GM21360 (cell line): ENCODE results near the gene ATP13A3.

ENCODE experiments used
- ATAC-seq: cut with Tn5 transposase; IDR thresholded peaks from one replicate; pipeline ENCODE4 v1.9.1; 2021; ENCODE audit warnings: mild to moderate bottlenecking, moderate library complexity; ENCODE audit not compliant: unreplicated experiment

ATP13A3 gene

GRCh38 chr3:194476784-194477183 is 10.0 kb downstream of the ATP13A3 start:
- ATAC-seq: no peak

- no peak for ATAC-seq
Measured at GRCh38 chr3:194475978-194476377, 10.8 kb downstream of the ATP13A3 start.

DNA sequence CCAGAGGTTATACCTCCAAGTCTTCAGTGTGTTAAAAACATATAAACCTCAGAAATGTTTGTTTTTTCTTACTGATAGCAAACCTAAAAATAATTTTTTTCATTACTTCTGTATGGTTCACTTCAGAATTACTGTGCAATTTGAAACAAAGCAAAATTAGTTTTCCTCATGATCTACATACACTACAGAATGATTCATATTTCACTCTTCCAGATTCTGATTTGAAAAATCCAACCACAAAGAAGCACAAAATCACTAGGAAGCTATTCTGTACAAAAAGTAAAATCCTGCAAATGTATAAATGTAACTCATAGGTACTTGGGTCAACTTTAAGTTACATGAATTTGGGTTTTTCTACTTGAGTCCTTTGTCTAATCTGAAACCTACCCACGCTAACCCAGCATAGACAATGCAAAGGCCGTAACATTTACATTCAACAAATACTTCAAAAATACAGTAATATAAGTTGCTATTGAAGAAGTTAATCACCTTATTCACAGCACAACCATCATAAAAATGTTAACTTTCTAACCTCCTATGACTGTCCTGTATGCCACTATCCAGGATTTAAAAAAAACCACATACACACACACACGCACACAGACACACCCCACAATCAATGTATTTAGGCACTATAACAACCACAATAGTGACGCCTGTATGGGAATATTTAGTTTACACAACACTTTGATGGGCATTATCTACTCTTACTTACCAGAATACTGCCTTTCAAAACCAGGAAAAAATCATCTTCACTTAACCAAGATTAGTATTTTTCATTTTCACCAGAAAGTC is 11.5 kb downstream of the ATP13A3 start:
- ATAC-seq: no peak

GRCh38 chr3:194474675-194475074 is 12.1 kb downstream of the ATP13A3 start:
- ATAC-seq: no peak

DNA sequence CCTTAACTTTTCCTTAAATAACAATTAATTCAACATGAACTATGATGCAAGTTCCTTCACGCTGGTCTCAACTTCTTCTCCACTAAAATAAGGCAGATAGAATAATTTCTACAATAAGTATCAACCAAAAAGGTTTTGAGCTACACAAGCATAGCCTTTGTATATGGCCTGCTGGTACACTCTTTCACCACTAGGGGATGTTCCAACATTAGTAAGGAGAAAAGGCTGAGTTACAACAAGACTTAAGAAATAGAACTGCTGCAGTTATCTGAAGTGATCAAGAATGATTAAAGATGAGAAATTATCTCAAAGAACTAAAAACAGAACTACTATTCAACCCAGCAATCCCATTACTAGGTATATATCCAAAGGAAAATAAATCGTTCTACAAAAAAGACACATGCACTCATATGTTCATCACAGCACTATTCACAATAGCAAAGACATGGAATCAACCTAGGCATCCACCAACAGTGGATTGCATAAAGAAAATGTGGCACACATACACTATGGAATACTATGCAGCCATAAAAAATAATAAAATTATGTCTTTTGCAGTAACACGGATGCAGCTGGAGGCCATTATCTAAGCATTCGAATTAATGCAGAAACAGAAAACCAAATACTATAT is 14.4 kb downstream of the ATP13A3 start:
- peak; percentile 60 for ATAC-seq

- no peak for ATAC-seq
Measured at GRCh38 chr3:194471863-194472262, 14.9 kb downstream of the ATP13A3 start.

- ATAC-seq: no peak
Measured at GRCh38 chr3:194470615-194471014, 16.2 kb downstream of the ATP13A3 start.

DNA sequence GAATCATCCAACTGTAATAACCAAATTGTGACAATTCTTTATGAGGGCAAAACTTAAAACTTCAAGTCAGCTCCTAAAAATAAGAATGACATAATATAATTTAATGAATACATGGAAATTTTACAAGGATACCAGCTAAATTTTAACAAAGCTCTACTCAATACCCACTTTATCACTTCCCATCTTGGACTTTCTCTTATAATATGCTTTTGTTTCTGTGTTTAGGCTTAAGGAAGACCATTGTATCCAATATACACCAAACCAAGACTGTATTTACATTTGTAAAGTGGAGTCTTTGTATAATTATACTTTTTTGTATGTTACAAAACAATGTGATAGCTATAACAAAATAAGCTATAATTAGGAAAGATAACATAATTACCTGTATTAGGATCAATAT is 16.8 kb downstream of the ATP13A3 start:
- ATAC-seq: no peak

GRCh38 chr3:194468086-194468485 is 18.7 kb downstream of the ATP13A3 start:
- ATAC-seq: no peak

- ATAC-seq: no peak
Measured at GRCh38 chr3:194466761-194467356, 19.9 kb downstream of the ATP13A3 start.

DNA sequence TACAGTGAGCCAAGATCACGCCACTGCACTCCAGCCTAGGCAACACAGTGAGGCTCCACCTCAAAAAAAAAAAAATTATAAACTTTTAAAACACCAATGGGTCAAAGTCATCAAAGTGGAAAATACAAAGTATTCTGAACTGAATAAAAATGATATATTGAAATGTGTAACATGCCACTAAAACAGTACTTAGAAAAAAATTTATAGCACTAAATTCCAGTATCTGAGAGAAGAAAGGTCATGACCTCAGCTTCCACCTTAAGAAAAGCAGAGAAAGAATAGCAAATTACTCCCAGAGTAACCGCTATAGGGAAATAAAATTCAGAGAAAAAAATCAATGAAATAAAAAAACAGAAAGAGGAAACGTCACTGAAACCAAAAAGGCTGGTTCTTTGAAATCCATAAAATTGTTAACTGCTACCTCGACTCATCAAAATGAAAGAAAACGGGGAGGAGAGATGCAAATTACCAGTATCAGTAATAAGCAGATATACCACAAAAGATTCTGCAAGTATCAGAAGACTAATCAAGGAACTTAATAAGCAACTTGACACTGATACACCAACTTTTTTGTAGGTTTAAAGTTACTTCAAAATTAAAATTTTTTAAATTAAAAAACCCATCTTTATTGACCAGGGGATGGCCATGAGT is 20.8 kb downstream of the ATP13A3 start:
- no peak for ATAC-seq

- no peak for ATAC-seq
Measured at GRCh38 chr3:194465246-194465645, 21.6 kb downstream of the ATP13A3 start.

DNA sequence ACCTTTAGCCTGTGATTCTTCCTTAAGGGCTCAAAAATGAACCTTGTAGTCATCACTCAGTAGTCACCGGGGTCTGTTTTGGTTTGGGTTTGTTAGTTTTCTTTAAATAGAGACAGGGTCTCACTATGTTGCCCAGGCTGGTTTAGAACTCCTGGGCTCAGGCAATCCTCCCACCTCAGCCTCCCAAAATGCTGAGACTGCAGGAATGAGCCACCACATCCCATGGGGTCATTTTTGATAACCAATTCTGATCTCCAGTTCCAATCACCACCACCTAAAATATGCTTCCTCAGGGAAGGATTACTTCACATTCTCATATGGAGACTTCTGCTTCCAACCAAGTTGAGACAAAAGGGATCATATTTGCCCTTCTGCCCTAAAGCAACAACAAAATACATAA is 22.1 kb downstream of the ATP13A3 start:
- ATAC-seq: no peak

- no peak for ATAC-seq
Measured at GRCh38 chr3:194462936-194463335, 23.9 kb downstream of the ATP13A3 start.

- ATAC-seq: no peak
Measured at GRCh38 chr3:194460566-194460965, 26.2 kb downstream of the ATP13A3 start.

- ATAC-seq: no peak
Measured at GRCh38 chr3:194458131-194458530, 28.7 kb downstream of the ATP13A3 start.

- ATAC-seq: no peak
Measured at GRCh38 chr3:194455481-194455880, 31.3 kb downstream of the ATP13A3 start.

- ATAC-seq: no peak
Measured at GRCh38 chr3:194450341-194450740, 36.5 kb downstream of the ATP13A3 start.

DNA sequence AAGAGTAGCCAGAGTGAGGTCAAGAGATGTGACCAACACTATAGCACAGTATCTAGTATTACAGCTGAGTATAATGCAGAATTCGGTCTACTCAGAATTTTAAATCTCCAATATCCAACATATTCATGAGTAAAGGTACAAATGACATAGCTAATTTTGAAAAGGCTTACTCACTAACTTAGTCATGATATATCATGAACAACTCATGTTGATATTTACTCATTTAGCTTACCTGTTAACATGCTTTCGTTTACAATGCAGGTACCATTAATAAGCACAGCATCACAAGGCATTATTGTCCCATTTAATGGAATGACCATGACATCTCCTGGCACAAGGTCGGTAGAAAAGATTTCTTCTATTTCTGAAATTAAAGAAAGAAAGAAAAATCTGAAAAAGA is 36.9 kb downstream of the ATP13A3 start:
- ATAC-seq: no peak

- ATAC-seq: no peak
Measured at GRCh38 chr3:194447657-194448056, 39.1 kb downstream of the ATP13A3 start.

GRCh38 chr3:194447161-194447560 is 39.6 kb downstream of the ATP13A3 start:
- no peak for ATAC-seq

- ATAC-seq: no peak
Measured at GRCh38 chr3:194446754-194447153, 40.0 kb downstream of the ATP13A3 start.
